ENCODE data around the gene GRK2. TPM values are rescaled to one million over a fixed set of nuclear protein-coding genes. Genes with fewer than 3 reads are reported as not detected.
"Not testable (repeated sequence)": the region's sequence is repeated elsewhere in the genome, so short reads cannot be mapped to it uniquely, and the experiment has no call there.

GRK2 gene
- total RNA-seq, 1 donor from 2014 or later = 52.2 TPM

DNA sequence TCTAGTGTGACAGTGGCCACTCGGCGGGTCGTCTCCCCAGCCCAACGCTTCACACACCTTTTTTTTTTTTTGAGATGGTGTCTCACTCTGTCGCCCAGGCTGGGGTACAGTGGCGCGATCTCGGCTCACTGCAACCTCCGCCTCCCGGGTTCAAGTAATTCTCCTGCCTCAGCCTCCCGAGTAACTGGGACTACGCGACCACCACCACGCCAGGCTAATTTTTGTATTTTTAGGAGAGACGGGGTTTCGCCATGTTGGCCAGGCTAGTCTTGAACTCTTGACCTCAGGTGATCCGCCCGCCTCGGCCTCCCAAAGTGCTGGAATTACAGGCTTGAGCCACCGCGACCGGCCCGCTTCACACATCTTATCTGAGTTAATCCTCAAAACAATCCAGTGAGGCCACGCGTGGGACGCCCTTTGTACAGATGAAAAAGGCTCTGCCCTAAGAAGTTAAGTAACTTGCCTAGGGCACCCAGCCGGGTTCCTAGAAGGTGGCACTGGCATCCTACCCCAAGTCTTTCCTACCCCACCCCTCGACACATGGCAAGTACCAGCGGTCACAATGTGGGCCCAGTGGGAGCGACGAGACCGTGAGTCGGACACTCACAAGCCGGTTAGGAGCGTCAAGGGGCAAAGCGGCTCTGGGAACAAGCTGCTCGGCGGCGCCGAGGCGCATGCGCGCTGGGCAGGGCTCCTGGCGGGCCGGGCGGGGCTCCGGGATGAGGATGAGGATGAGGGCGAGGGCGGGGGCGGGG lies 5.2 kb upstream of the GRK2 start:
- DNase-seq = peak; percentile 64
- H3K36me3 Mint-ChIP-seq (ENCODE audit: unreplicated experiment); H3K27ac Mint-ChIP-seq (ENCODE audit: unreplicated experiment); H3K4me1 Mint-ChIP-seq (ENCODE audit: low read depth, unreplicated experiment); H3K9me3 Mint-ChIP-seq (ENCODE audit: unreplicated experiment): not testable (repeated sequence)
- TF ChIP-seq, protein P1, sequence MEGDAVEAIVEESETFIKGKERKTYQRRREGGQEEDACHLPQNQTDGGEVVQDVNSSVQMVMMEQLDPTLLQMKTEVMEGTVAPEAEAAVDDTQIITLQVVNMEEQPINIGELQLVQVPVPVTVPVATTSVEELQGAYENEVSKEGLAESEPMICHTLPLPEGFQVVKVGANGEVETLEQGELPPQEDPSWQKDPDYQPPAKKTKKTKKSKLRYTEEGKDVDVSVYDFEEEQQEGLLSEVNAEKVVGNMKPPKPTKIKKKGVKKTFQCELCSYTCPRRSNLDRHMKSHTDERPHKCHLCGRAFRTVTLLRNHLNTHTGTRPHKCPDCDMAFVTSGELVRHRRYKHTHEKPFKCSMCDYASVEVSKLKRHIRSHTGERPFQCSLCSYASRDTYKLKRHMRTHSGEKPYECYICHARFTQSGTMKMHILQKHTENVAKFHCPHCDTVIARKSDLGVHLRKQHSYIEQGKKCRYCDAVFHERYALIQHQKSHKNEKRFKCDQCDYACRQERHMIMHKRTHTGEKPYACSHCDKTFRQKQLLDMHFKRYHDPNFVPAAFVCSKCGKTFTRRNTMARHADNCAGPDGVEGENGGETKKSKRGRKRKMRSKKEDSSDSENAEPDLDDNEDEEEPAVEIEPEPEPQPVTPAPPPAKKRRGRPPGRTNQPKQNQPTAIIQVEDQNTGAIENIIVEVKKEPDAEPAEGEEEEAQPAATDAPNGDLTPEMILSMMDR (IDR thresholded peaks at IDR 0.05; ENCODE audit: partially characterized antibody, unreplicated experiment) = peak; percentile 5
- Mint-ChIP-seq H3K27me3 (ENCODE audit: unreplicated experiment) (peaks cover 19% of the 10 kb centered on the region), H3K4me3 (ENCODE audit: unreplicated experiment) (peak overlapping the region; percentile 71)

DNA sequence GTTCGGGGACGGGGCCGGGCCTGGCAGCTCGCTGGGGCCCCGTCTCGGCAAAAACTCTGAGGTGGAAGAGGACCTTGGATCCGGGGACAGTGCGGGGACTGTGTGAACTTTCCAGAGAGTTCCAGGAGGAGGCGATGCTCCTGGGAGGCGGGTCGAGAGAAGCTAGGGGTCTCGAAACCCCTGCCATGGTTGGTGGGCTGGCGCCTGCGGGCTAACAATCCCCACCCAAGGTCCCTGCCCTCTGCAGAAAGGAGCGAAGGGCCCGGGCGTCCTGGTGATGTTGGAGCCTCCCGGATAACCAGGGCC lies 4.7 kb upstream of the GRK2 start:
- no peak overlapping the region for H3K27ac Mint-ChIP-seq (ENCODE audit: unreplicated experiment)
- TF ChIP-seq, protein P1 (IDR thresholded peaks at IDR 0.05; ENCODE audit: partially characterized antibody, unreplicated experiment) = no peak
- H3K36me3 Mint-ChIP-seq (ENCODE audit: unreplicated experiment) = no peaks in the 10 kb centered on the region
- H3K4me3 Mint-ChIP-seq (ENCODE audit: unreplicated experiment) = no peak overlapping the region
- H3K27me3 Mint-ChIP-seq (ENCODE audit: unreplicated experiment) = peaks cover 19% of the 10 kb centered on the region
- DNase-seq = no peak
- H3K9me3 Mint-ChIP-seq (ENCODE audit: unreplicated experiment) = peaks cover 6% of the 10 kb centered on the region
- H3K4me1 Mint-ChIP-seq (ENCODE audit: low read depth, unreplicated experiment) = peaks cover 8% of the 10 kb centered on the region

DNA sequence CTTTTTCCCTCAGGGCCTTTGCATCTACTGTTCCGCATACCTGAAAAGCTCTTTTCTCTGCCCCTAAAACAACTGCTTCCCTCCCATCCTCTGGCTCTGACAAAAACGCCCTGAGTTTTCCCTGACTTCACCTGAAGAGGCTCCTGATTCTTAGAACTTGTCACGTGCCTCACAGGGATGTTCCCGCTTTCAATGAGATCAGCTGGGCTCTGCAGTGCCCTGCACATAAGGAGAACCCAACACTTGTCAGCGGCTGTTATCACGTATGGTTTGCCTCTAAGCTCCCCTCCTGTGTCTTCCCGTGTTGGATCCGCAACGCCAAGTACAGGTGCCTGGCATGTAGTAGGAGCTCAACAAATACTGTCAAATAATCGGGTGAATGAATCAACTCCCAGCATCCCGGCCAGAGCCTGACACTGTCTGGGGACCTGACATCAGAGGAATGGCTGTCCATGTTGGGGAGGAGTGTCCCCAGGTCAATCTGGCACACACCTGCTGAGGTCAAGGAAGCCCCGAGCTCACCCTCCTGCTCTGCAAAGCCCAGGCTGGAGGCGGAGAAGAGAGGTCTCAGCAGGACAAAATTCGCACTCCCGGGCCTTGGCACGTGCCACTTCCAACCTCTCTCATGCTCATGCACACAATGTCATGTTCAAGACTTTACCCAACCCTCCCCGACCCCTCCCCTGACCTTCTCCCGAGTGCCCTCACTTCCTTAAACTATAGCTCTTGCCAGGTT lies 4.2 kb upstream of the GRK2 start:
- Mint-ChIP-seq H3K27ac (ENCODE audit: unreplicated experiment) (no peak overlapping the region), H3K9me3 (ENCODE audit: unreplicated experiment) (peaks cover 6% of the 10 kb centered on the region), H3K4me3 (ENCODE audit: unreplicated experiment) (peak overlapping the region; percentile 67), H3K36me3 (ENCODE audit: unreplicated experiment) (no peaks in the 10 kb centered on the region), H3K4me1 (ENCODE audit: low read depth, unreplicated experiment) (peaks cover 8% of the 10 kb centered on the region), H3K27me3 (ENCODE audit: unreplicated experiment) (peaks cover 19% of the 10 kb centered on the region)
- peak; percentile 16 for DNase-seq
- TF ChIP-seq, protein P1 (IDR thresholded peaks at IDR 0.05; ENCODE audit: partially characterized antibody, unreplicated experiment) = no peak

DNA sequence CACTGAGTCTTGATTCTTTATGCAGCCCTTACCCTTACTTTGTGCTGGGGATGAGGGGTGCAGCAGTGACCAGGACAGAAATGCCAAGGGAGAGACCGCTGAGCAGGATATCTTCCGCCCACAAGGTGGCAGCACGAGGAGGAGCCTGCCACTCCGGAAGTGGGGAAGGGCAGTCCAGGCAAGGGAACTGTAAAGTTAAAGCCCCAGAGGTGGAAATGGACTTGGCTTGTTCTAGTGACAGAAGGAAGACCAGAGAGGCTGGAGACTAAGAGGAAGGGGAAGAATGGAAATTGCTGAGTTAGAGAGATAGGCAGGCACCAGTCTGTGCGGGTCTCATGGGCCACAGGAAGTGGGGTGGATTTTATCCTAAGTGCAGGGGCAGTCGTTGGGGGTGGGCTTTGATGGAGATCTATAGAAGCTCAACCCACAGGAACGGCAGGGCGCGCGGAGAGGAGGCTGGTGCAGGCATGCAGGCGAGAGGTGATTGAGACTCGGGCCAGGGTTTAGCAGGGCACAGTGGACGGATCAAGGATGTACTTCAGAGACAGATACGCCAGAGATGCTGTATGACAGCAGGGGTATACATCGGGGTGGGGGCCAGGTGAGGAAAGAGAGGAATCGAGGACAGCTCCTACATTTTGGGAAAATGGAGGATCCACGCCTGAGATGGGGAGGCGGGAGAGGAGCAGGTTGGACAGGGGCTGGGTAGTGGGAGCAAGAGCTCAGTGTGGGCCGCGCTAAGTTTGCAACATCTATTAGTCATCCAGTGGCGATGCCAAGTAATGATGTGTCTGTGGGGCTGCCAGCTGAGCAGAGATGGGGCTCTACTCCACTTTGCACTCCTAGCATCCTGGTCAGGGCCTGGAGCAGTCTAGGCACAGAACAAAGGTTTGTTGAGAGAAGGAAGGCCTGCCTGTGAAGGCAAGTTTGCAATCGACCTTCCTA lies 3.3 kb upstream of the GRK2 start:
- DNase-seq = peak; percentile 88
- peaks cover 19% of the 10 kb centered on the region for H3K27me3 Mint-ChIP-seq (ENCODE audit: unreplicated experiment)
- H3K9me3 Mint-ChIP-seq (ENCODE audit: unreplicated experiment) = peaks cover 7% of the 10 kb centered on the region
- no peak overlapping the region for H3K27ac Mint-ChIP-seq (ENCODE audit: unreplicated experiment)
- TF ChIP-seq, protein P1 (IDR thresholded peaks at IDR 0.05; ENCODE audit: partially characterized antibody, unreplicated experiment) = peak; percentile 71
- H3K4me1 Mint-ChIP-seq (ENCODE audit: low read depth, unreplicated experiment) = peaks cover 9% of the 10 kb centered on the region
- no peaks in the 10 kb centered on the region for H3K36me3 Mint-ChIP-seq (ENCODE audit: unreplicated experiment)
- peak overlapping the region; percentile 67 for H3K4me3 Mint-ChIP-seq (ENCODE audit: unreplicated experiment)
